ENCODE results near the gene ETF1. TPM values are rescaled to one million over a fixed set of nuclear protein-coding genes. Genes with fewer than 3 reads are reported as not detected.
A peak's percentile ranks its signal among the peaks of the same experiment; 100 is the strongest.

The ETF1 gene
- total and polyA plus RNA-seq, 9 of the 15 experiments (the other 6 are each of a cell fraction or from before 2014, with no cell fraction given): 53.7 to 209 (median 164) TPM

DNA sequence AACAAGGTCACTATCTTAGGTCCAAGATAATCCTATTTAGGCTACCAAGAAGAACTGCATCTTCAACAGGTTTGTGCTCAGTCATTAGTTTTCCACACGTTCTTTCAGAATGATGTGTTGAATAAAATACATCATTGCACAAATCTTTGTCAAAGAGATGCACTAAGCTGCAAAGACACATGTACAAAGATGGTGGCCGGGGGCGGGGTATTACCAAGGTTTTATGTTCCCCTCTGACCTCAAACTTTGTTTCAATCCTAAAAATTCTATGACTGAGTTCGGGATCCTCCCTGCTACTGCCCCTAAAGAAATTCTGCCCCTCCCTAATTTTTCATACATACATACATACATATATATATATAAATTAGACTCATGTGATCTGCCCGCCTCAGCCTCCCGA lies 17.9 kb upstream of the ETF1 start:
- 95% methylated on average over 6 of the region's 6 CpGs for WGBS (ENCODE audit: insufficient coverage, low coverage, missing lambda C conversion rate)
- no TSS peak for BruUV-seq (replicated peaks)
- H2AFZ ChIP-seq (ENCODE audit: low read depth, low read length): no peak overlapping the region

DNA sequence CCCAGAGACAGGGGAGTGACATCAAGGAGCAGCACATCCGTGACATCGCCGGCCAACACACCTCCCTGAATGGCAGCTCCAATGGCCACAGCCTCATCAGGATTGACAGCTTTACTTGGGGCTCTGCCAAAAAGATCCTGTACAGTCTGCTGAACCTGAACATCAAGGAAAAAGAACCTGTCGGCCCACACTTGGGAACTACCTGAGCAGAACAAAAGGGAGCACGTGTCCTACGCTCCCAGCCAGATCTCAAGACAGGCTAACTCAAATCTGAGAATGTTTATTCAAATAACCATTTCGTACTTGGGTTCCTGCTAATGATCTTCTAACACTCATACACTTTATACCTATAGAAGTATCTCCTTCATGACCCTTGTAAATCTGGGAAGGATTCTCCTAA lies 16.9 kb upstream of the ETF1 start:
- H4K20me1 ChIP-seq (replicated peaks; ENCODE audit: control insufficient read depth, insufficient read depth, low read length): peaks cover 13% of the 10 kb centered on the region
- no peak for DNase-seq (ENCODE audit: extremely low read depth in 1 of 4, low spot score in 3 of 4)
- ChIA-PET CTCF (ENCODE audit: low intra/inter-chr PET ratio) (no interaction called here), POLR2A (interaction anchor here (1.8 to 2.1 kb wide), 3 partner anchors 9 to 14 kb away, joined by 6 to 32 read pairs (median 9); partner anchors contain the start of gene ETF1)
- no peak overlapping the region for H3K27ac ChIP-seq (ENCODE audit: extremely low read depth, low read depth, low read length)
- H3K4me3 ChIP-seq: no peak overlapping the region
- H3K4me2 ChIP-seq (ENCODE audit: insufficient read depth, low read length): no peak overlapping the region
- H3K9me1 ChIP-seq (ENCODE audit: control insufficient read depth, insufficient read depth, low read length): no peaks in the 10 kb centered on the region
- no peak overlapping the region for H2AFZ ChIP-seq (ENCODE audit: low read depth, low read length)
- H3K9me3 ChIP-seq (replicated peaks; ENCODE audit: control insufficient read depth, insufficient read depth, low read depth, low read length): no peaks in the 10 kb centered on the region
- in situ Hi-C loops (cut with MboI) (no loop called here), intact Hi-C loops (cut with micrococcal nuclease) (no loop called here)
- WGBS (ENCODE audit: insufficient coverage, low coverage, missing lambda C conversion rate): 90% methylated on average over 7 of the region's 7 CpGs
- no peaks in the 10 kb centered on the region for H3K4me1 ChIP-seq (replicated peaks in 1 of 2; ENCODE audit: control insufficient read depth in 2 of 2, insufficient read depth in 2 of 2, low read length in 2 of 2)
- no peak overlapping the region for H3K9ac ChIP-seq (ENCODE audit: insufficient read depth in 1 of 2, low read depth in 2 of 2, low read length in 2 of 2)
- BruUV-seq (replicated peaks): no TSS peak
- no peaks in the 10 kb centered on the region for H3K27me3 ChIP-seq (ENCODE audit: control insufficient read depth in 2 of 2, insufficient read depth in 2 of 2, low read length in 2 of 2)
- H3K36me3 ChIP-seq (ENCODE audit: control insufficient read depth, insufficient read depth, low read length): peaks cover 95% of the 10 kb centered on the region
- ATAC-seq: peak; percentile 4
- FAIRE-seq: no peak
- H3K79me2 ChIP-seq (ENCODE audit: control insufficient read depth, insufficient read depth, low read length): peaks cover 48% of the 10 kb centered on the region
- TF ChIP-seq POLR2AphosphoS5 (IDR thresholded peaks at IDR 0.05; ENCODE audit: control insufficient read depth, insufficient read depth, low read depth, low read length) (peak; percentile 50; the same call in 1 of the 2 replicates), POLR2A (conservative IDR thresholded peaks at IDR 0.05) (peak; percentile 55; the same call in 1 of the 2 replicates), SP1 (CRISPR knock-in tag; IDR thresholded peaks at IDR 0.05) (no peak), NFIC (IDR thresholded peaks at IDR 0.05) (peak; percentile 56), PBX2 (CRISPR knock-in tag; IDR thresholded peaks at IDR 0.05; ENCODE audit: low read depth) (no peak), PBX2 (tag; conservative IDR thresholded peaks at IDR 0.05; ENCODE audit: low read depth) (0 out of 2 replicates have a peak, but pooled peaks have one; percentile 22), POLR2B (IDR thresholded peaks at IDR 0.05; ENCODE audit: low read depth, partially characterized antibody) (peak; percentile 47)
- TF ChIP-seq, protein P1, sequence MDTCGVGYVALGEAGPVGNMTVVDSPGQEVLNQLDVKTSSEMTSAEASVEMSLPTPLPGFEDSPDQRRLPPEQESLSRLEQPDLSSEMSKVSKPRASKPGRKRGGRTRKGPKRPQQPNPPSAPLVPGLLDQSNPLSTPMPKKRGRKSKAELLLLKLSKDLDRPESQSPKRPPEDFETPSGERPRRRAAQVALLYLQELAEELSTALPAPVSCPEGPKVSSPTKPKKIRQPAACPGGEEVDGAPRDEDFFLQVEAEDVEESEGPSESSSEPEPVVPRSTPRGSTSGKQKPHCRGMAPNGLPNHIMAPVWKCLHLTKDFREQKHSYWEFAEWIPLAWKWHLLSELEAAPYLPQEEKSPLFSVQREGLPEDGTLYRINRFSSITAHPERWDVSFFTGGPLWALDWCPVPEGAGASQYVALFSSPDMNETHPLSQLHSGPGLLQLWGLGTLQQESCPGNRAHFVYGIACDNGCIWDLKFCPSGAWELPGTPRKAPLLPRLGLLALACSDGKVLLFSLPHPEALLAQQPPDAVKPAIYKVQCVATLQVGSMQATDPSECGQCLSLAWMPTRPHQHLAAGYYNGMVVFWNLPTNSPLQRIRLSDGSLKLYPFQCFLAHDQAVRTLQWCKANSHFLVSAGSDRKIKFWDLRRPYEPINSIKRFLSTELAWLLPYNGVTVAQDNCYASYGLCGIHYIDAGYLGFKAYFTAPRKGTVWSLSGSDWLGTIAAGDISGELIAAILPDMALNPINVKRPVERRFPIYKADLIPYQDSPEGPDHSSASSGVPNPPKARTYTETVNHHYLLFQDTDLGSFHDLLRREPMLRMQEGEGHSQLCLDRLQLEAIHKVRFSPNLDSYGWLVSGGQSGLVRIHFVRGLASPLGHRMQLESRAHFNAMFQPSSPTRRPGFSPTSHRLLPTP (IDR thresholded peaks at IDR 0.05; ENCODE audit: borderline replicate concordance, extremely low read depth, insufficient read length): no peak

More for the DNA sequence above, 17.9 kb upstream of the ETF1 start:
- Histone ChIP-seq H3K27ac (ENCODE audit: extremely low read depth, low read depth, low read length) (no peak overlapping the region), H3K9ac (ENCODE audit: insufficient read depth in 1 of 2, low read depth in 2 of 2, low read length in 2 of 2) (no peak overlapping the region), H3K4me1 (replicated peaks in 1 of 2; ENCODE audit: control insufficient read depth in 2 of 2, insufficient read depth in 2 of 2, low read length in 2 of 2) (no peaks in the 10 kb centered on the region), H4K20me1 (replicated peaks; ENCODE audit: control insufficient read depth, insufficient read depth, low read length) (peaks cover 13% of the 10 kb centered on the region), H3K27me3 (ENCODE audit: control insufficient read depth in 2 of 2, insufficient read depth in 2 of 2, low read length in 2 of 2) (no peaks in the 10 kb centered on the region), H3K79me2 (ENCODE audit: control insufficient read depth, insufficient read depth, low read length) (peaks cover 59% of the 10 kb centered on the region), H3K36me3 (ENCODE audit: control insufficient read depth, insufficient read depth, low read length) (peaks cover 95% of the 10 kb centered on the region), H3K4me2 (ENCODE audit: insufficient read depth, low read length) (no peak overlapping the region), H3K4me3 (no peak overlapping the region), H3K9me1 (ENCODE audit: control insufficient read depth, insufficient read depth, low read length) (no peaks in the 10 kb centered on the region), H3K9me3 (replicated peaks; ENCODE audit: control insufficient read depth, insufficient read depth, low read depth, low read length) (no peaks in the 10 kb centered on the region)
- in situ Hi-C loops (cut with MboI): no loop called here
- TF ChIP-seq ZBTB7A (IDR thresholded peaks at IDR 0.05; ENCODE audit: borderline replicate concordance, control insufficient read depth, low read depth, low read length) (no peak), RBFOX2 (IDR thresholded peaks at IDR 0.05; ENCODE audit: low read depth, low read length) (peak; percentile 50; the same call in 1 of the 2 replicates)
- ChIA-PET POLR2A (interaction anchor here (0.6 to 1.7 kb wide), 3 partner anchors 12 to 17 kb away, joined by 3 to 7 read pairs (median 5); partner anchors contain the start of gene ETF1), CTCF (ENCODE audit: low intra/inter-chr PET ratio) (no interaction called here)
- ATAC-seq: no peak
- intact Hi-C loops (cut with micrococcal nuclease): no loop called here
- FAIRE-seq: no peak
- peak in 1 of 4 experiments; percentile 21 for DNase-seq (ENCODE audit: extremely low read depth in 1 of 4, low spot score in 3 of 4)
